Measurements from ENCODE around the gene OR6B1. TPM values are rescaled to one million over a fixed set of nuclear protein-coding genes. Genes with fewer than 3 reads are reported as not detected.

Gene OR6B1
- total and polyA plus RNA-seq, 9 of the 15 experiments (the other 6 are each of a cell fraction or from before 2014, with no cell fraction given): not detected

GRCh38 chr7:144027070-144027469 is 26.9 kb downstream of the OR6B1 start:
- Histone ChIP-seq H3K9ac (ENCODE audit: insufficient read depth in 1 of 2, low read depth in 2 of 2, low read length in 2 of 2) (no peak overlapping the region), H3K36me3 (ENCODE audit: control insufficient read depth, insufficient read depth, low read length) (no peaks in the 10 kb centered on the region), H3K9me3 (replicated peaks; ENCODE audit: control insufficient read depth, insufficient read depth, low read depth, low read length) (no peaks in the 10 kb centered on the region), H3K4me3 (no peak overlapping the region), H3K27ac (ENCODE audit: extremely low read depth, low read depth, low read length) (no peak overlapping the region), H3K79me2 (ENCODE audit: control insufficient read depth, insufficient read depth, low read length) (no peaks in the 10 kb centered on the region), H3K9me1 (ENCODE audit: control insufficient read depth, insufficient read depth, low read length) (no peaks in the 10 kb centered on the region), H3K4me2 (ENCODE audit: insufficient read depth, low read length) (no peak overlapping the region), H3K27me3 (ENCODE audit: control insufficient read depth in 2 of 2, insufficient read depth in 2 of 2, low read length in 2 of 2) (peaks cover 0 to 3% of the 10 kb centered on the region in 2 experiments; a peak in 1 of 5 replicates), H4K20me1 (replicated peaks; ENCODE audit: control insufficient read depth, insufficient read depth, low read length) (no peaks in the 10 kb centered on the region), H2AFZ (ENCODE audit: low read depth, low read length) (no peak overlapping the region), H3K4me1 (replicated peaks in 1 of 2; ENCODE audit: control insufficient read depth in 2 of 2, insufficient read depth in 2 of 2, low read length in 2 of 2) (no peaks in the 10 kb centered on the region)
- BruUV-seq (replicated peaks): no TSS peak
- intact Hi-C loops (cut with micrococcal nuclease) (loop anchor here (5.0 kb wide), 1 partner anchor 130 kb away; no protein-coding TSS in a partner anchor), in situ Hi-C loops (cut with MboI) (no loop called here)
- 2% methylated on average over 3 of the region's 3 CpGs for WGBS (ENCODE audit: insufficient coverage, low coverage, missing lambda C conversion rate)
- CTCF ChIA-PET (ENCODE audit: low intra/inter-chr PET ratio): interaction anchor here (1.1 to 1.3 kb wide), 3 partner anchors 125 to 1019 kb away, joined by 3 to 8 read pairs (median 4); partner anchors contain the start of gene TCAF1
- FAIRE-seq: no peak
- DNase-seq (ENCODE audit: extremely low read depth in 1 of 4, low spot score in 3 of 4): peak in 1 of 4 experiments; percentile 27
- peak; percentile 63 for ATAC-seq
- POLR2A ChIA-PET: no interaction called here
- TF ChIP-seq KLF10 (CRISPR knock-in tag; IDR thresholded peaks at IDR 0.05): no peak
- TF ChIP-seq ZNF785 (CRISPR knock-in tag; IDR thresholded peaks at IDR 0.05): no peak
- no peak for TF ChIP-seq ZNF780A (CRISPR knock-in tag; IDR thresholded peaks at IDR 0.05)
- no peak for TF ChIP-seq ZNF639 (CRISPR knock-in tag; conservative IDR thresholded peaks at IDR 0.05 in 1 of 2, IDR thresholded peaks at IDR 0.05 in 1 of 2)
- no peak for TF ChIP-seq SMAD1 (IDR thresholded peaks at IDR 0.05; ENCODE audit: low read depth, low read length, partially characterized antibody)
- no peak for TF ChIP-seq SRSF7 (optimal IDR thresholded peaks at IDR 0.05; ENCODE audit: low read depth, low read length)
- peak; percentile 40; the same call in 1 of the 2 replicates for TF ChIP-seq GATAD2B (IDR thresholded peaks at IDR 0.05; ENCODE audit: borderline replicate concordance)
- no peak for TF ChIP-seq STAG1 (CRISPR knock-in tag; IDR thresholded peaks at IDR 0.05; ENCODE audit: borderline replicate concordance)
- TF ChIP-seq, protein P1, sequence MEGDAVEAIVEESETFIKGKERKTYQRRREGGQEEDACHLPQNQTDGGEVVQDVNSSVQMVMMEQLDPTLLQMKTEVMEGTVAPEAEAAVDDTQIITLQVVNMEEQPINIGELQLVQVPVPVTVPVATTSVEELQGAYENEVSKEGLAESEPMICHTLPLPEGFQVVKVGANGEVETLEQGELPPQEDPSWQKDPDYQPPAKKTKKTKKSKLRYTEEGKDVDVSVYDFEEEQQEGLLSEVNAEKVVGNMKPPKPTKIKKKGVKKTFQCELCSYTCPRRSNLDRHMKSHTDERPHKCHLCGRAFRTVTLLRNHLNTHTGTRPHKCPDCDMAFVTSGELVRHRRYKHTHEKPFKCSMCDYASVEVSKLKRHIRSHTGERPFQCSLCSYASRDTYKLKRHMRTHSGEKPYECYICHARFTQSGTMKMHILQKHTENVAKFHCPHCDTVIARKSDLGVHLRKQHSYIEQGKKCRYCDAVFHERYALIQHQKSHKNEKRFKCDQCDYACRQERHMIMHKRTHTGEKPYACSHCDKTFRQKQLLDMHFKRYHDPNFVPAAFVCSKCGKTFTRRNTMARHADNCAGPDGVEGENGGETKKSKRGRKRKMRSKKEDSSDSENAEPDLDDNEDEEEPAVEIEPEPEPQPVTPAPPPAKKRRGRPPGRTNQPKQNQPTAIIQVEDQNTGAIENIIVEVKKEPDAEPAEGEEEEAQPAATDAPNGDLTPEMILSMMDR (IDR thresholded peaks at IDR 0.05 in 2 of 3, conservative IDR thresholded peaks at IDR 0.05 in 1 of 3; ENCODE audit: insufficient read depth in 2 of 3, low read depth in 1 of 3, low read length in 3 of 3): peak in 1 of 3 experiments; percentile 62; a peak in 3 of 6 replicates
- TF ChIP-seq SFPQ (IDR thresholded peaks at IDR 0.05; ENCODE audit: low read depth, low read length): no peak
- 0 out of 2 replicates have a peak, but pooled peaks have one; percentile 12 for TF ChIP-seq ARID2 (IDR thresholded peaks at IDR 0.05)
- peak; percentile 56 to 78 for TF ChIP-seq RAD21 (CRISPR knock-in tag; conservative IDR thresholded peaks at IDR 0.05 in 1 of 2, IDR thresholded peaks at IDR 0.05 in 1 of 2)
